BE2C (cell line): ENCODE data around the gene MAP3K19.
"Not testable (repeated sequence)": the region's sequence is repeated elsewhere in the genome, so short reads cannot be mapped to it uniquely, and the experiment has no call there.

Experiments used
- DNase-seq: peaks from one replicate; pipeline ENCODE4 v3.0.0-alpha.2; 2020
- H3K27me3 ChIP-seq: fragments of 250-450 bp; sonication (Bioruptor Pico); 2 replicates; pipeline ENCODE4 v1.5.1; 2020; ENCODE audit warnings: mild to moderate bottlenecking
- H3K36me3 ChIP-seq: fragments of 250-450 bp; sonication (Bioruptor Pico); 2 replicates; pipeline ENCODE4 v1.5.1; 2020; ENCODE audit warnings: mild to moderate bottlenecking
- H3K4me1 ChIP-seq: fragments of 250-450 bp; sonication (Bioruptor Pico); 2 replicates; pipeline ENCODE4 v1.5.1; 2020
- H3K4me3 ChIP-seq: 2 replicates; pipeline ENCODE4 v1.5.1; 2011; ENCODE audit warnings: low read depth, low read length
- H3K9me3 ChIP-seq: fragments of 250-450 bp; sonication (Bioruptor Pico); 2 replicates; pipeline ENCODE4 v1.5.1; 2020
- TF ChIP-seq, protein P1 (sequence below): IDR thresholded peaks from 2 replicates; pipeline ENCODE4 v1.5.1; 2012; ENCODE audit warnings: mild to moderate bottlenecking, low read depth, low read length

The MAP3K19 gene

DNA sequence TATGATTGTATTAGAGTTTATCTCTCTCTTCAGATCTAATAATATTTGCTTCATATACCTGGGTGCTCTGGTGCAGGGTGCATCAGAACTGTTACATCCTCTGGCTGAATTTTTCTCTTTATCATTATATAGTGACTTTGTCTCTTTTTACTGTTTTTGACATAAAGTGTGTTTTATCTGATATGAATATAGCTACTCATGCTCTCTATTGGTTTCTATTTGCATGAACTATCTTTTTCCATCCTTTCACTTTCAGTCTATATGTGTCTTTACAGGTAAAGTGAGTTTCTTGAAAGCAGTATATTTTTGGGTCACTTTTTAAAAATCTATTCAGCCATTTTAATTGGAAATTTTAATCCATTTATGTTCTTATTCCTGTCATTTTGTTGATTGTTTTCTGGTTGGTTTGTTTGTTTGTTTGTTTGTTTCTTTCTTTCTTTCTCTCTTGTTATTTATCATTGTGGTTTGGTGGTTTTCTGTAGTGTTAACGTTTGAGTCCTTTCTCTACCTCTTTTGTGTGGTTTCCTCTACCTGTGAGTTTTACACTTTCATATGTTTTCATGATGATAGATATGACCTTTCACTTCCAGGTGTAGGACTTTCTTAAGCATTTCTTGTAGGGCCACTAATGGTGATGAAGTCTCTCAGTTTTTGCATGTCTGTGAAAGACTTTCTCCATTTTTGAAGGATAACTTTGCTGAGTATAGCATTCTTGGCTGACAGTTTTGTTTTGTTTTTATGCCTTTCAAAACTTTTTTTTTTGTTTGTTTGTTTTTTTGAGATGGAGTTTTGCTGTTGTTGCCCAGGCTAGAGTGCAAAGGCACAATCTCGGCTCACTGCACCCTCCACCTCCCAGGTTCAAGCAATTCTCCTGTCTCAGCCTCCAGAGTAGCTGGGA lies 73.8 kb downstream of the MAP3K19 start:
- no peaks in the 10 kb centered on the region for H3K9me3 ChIP-seq
- TF ChIP-seq, protein P1, sequence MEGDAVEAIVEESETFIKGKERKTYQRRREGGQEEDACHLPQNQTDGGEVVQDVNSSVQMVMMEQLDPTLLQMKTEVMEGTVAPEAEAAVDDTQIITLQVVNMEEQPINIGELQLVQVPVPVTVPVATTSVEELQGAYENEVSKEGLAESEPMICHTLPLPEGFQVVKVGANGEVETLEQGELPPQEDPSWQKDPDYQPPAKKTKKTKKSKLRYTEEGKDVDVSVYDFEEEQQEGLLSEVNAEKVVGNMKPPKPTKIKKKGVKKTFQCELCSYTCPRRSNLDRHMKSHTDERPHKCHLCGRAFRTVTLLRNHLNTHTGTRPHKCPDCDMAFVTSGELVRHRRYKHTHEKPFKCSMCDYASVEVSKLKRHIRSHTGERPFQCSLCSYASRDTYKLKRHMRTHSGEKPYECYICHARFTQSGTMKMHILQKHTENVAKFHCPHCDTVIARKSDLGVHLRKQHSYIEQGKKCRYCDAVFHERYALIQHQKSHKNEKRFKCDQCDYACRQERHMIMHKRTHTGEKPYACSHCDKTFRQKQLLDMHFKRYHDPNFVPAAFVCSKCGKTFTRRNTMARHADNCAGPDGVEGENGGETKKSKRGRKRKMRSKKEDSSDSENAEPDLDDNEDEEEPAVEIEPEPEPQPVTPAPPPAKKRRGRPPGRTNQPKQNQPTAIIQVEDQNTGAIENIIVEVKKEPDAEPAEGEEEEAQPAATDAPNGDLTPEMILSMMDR: no peak
- no peak for DNase-seq

DNA sequence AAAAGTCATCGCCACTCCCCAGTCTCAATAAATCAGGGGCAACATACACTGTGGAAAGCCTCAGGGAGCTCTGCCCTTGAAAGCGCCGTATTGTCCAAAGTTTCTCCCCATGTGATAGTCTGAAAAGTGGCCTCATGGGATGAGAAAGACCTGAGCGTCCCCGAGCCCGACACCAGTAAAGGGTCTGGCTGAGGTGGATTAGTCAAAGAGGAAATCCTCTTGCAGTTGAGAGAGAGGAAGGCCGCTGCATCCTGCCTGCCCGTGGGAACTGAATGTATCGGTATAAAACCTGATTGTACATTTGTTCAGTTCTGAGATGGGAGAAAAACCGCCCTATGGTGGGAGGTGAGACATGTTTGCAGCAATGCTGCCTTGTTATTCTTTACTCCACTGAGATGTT lies 80.1 kb downstream of the MAP3K19 start:
- DNase-seq, H3K36me3 ChIP-seq, H3K4me3 ChIP-seq, H3K27me3 ChIP-seq, H3K4me1 ChIP-seq, H3K9me3 ChIP-seq: not testable (repeated sequence)

More for the DNA sequence above, 73.8 kb downstream of the MAP3K19 start:
- Histone ChIP-seq H3K4me3 (no peak overlapping the region), H3K36me3 (no peaks in the 10 kb centered on the region), H3K27me3 (no peaks in the 10 kb centered on the region), H3K4me1 (no peaks in the 10 kb centered on the region)

DNA sequence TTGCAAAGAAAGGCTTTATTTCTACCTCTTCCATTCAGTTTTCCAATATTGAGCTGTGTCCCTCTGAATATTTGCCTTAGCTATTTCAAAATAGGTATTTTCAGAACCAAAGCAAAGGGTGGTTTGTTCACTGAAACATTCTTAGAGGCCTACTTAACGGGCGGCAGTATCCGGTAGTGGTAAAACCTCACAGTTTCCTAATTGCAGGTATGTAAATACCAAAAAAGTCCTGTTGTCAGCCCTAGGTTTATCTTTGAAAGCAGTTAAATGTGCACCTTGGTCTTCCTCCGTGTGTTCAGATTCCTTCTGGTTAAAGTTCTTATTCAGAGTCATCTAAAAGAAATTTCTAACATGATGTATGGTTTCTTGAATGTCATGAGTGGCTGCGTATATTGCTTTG lies 89.8 kb downstream of the MAP3K19 start:
- DNase-seq: no peak
- TF ChIP-seq, protein P1: no peak
- no peaks in the 10 kb centered on the region for H3K27me3 ChIP-seq
- peaks cover 19% of the 10 kb centered on the region for H3K36me3 ChIP-seq
- H3K4me3 ChIP-seq: no peak overlapping the region
- no peaks in the 10 kb centered on the region for H3K9me3 ChIP-seq
- H3K4me1 ChIP-seq: no peaks in the 10 kb centered on the region

DNA sequence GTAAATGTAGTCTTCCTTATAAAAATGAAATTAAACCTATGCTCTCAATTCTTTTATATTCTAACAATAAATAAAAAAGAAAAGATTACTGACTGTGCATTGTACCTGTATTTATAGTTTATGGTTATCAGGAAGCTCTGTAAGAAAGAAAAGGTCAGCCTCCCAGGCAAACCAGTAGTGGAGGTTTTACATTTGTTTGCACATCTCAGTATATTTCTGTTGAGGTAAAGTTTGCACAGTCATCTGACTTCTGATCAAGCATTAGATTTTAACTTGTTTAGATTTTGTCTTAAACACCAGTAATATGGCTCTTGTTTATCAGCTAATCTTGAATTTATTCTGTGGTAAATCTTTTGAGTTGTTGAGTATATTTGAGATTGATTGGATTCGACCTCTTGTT lies 91.5 kb downstream of the MAP3K19 start:
- Histone ChIP-seq H3K9me3 (no peaks in the 10 kb centered on the region), H3K36me3 (peaks cover 19% of the 10 kb centered on the region), H3K4me3 (no peak overlapping the region)

DNA sequence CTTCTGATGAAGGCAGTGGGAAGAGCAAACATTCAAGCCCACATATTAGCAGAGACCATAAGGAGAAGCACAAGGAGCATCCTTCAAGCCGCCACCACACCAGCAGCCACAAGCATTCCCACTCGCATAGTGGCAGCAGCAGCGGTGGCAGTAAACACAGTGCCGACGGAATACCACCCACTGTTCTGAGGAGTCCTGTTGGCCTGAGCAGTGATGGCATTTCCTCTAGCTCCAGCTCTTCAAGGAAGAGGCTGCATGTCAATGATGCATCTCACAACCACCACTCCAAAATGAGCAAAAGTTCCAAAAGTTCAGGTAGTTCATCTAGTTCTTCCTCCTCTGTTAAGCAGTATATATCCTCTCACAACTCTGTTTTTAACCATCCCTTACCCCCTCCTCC lies 93.2 kb downstream of the MAP3K19 start:
- H3K9me3 ChIP-seq: no peaks in the 10 kb centered on the region
- H3K4me1 ChIP-seq: no peaks in the 10 kb centered on the region
- no peak overlapping the region for H3K4me3 ChIP-seq
- no peak for DNase-seq
- no peaks in the 10 kb centered on the region for H3K27me3 ChIP-seq
- TF ChIP-seq, protein P1: no peak
- peaks cover 23% of the 10 kb centered on the region for H3K36me3 ChIP-seq

More for the DNA sequence above, 91.5 kb downstream of the MAP3K19 start:
- TF ChIP-seq, protein P1: no peak
- no peaks in the 10 kb centered on the region for H3K4me1 ChIP-seq
- DNase-seq: no peak
- no peaks in the 10 kb centered on the region for H3K27me3 ChIP-seq

DNA sequence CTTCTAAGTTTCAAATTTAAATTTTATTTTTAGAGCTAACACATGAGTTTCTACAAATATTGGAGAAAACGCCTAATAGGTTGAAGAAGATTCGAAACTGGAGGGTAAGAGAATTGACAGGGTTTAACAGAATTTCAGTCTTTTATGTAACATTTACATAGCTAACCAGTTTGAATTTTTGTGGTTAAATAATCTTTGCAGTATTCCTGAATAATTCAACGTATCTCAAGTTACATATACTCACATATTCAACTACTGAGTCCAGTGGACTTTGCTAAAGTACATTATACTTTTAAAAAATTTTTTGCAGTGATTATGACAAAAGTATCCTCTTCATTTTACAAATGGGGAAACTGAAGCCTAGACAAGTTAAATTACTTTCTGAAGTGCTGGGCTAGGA lies 94.6 kb downstream of the MAP3K19 start:
- Histone ChIP-seq H3K4me1 (no peaks in the 10 kb centered on the region), H3K4me3 (no peak overlapping the region), H3K27me3 (no peaks in the 10 kb centered on the region), H3K9me3 (no peaks in the 10 kb centered on the region), H3K36me3 (peaks cover 26% of the 10 kb centered on the region)
- TF ChIP-seq, protein P1: no peak
- DNase-seq: no peak
